HepG2 (cell line): ENCODE measurements around the gene ALOX15. TPM values are rescaled to one million over a fixed set of nuclear protein-coding genes. Genes with fewer than 3 reads are reported as not detected.

Experiments
- ATAC-seq: fragments of 200-7000 bp; cut with Tn5 transposase; 3 replicates; pipeline ENCODE4 v1.9.1; 2020; ENCODE audit warnings: mild to moderate bottlenecking, moderate library complexity
- BruUV-seq: library from RNA; stranded (reverse); fragments of 400-500 nt; replicated peaks from 2 replicates; lab custom pipeline; 2021; lab: Mats Ljungman, UMichigan
- CTCF ChIA-PET: fragments of 300-600 bp; formaldehyde crosslinking; extraction: SDS; loops from one replicate; lab custom pipeline; 2021; ENCODE audit warnings: low total read pairs, inconsistent platforms, low intra/inter-chr PET ratio; lab: Yijun Ruan, JAX
- POLR2A ChIA-PET: fragments of 350-600 bp; sonication (Branson Sonifier 250); formaldehyde crosslinking; loops from one replicate; lab custom pipeline; 2020; ENCODE audit warnings: antibody characterized with exemption, inconsistent platforms; lab: Yijun Ruan, JAX
- DNase-seq: peaks from one replicate; pipeline ENCODE4 v3.0.0-alpha.2; 2015; ENCODE audit warnings: low spot score
- FAIRE-seq: peaks from 3 replicates; lab custom pipeline; 2011; peaks lifted over from hg19 to GRCh38; lab: Jason Lieb, UNC
- H2AFZ ChIP-seq: one replicate; pipeline ENCODE4 v1.6.1; 2011; ENCODE audit warnings: low read length, inconsistent platforms
- H3K27ac ChIP-seq: fragments of 300-600 bp; 3 replicates; pipeline ENCODE4 v1.8.0; 2011; ENCODE audit warnings: mixed run types, mild to moderate bottlenecking, mixed read lengths, low read length, inconsistent platforms; ENCODE audit not compliant: insufficient read depth; ENCODE audit errors: extremely low read length
- H3K27me3 ChIP-seq, 2 experiments: fragments of 200-600 bp in 1 of 2; 2 replicates in 1 of 2; 3 replicates in 1 of 2; pipeline versions ENCODE4 v1.6.0 to v1.8.0; 2011; ENCODE audit warnings: low read length in 2 of 2, mild to moderate bottlenecking in 2 of 2, moderate library complexity in 2 of 2, inconsistent platforms in 1 of 2; ENCODE audit not compliant: insufficient read depth in 2 of 2, control insufficient read depth in 1 of 2
- H3K36me3 ChIP-seq, 2 experiments: fragments of 200-600 bp in 1 of 2; replicated peaks in 1 of 2; 2 replicates in 1 of 2; 3 replicates in 1 of 2; pipeline versions ENCODE4 v1.5.1 to v1.8.0; 2011; ENCODE audit warnings: low read length in 2 of 2, inconsistent platforms in 1 of 2; ENCODE audit not compliant: insufficient read depth in 2 of 2, control insufficient read depth in 1 of 2
- H3K4me1 ChIP-seq: 2 replicates; pipeline ENCODE4 v1.5.1; 2012; ENCODE audit warnings: low read length, inconsistent platforms; ENCODE audit not compliant: insufficient read depth
- H3K4me2 ChIP-seq: 2 replicates; pipeline ENCODE4 v1.6.0; 2011; ENCODE audit warnings: low read depth, low read length, inconsistent platforms
- H3K4me3 ChIP-seq, 3 experiments: fragments of 200-600 bp in 1 of 3; sonication (generic), shearing (Covaris generic) in 1 of 3; replicated peaks in 1 of 3; 2 replicates each; pipeline ENCODE4 v1.5.1; 2011 to 2016; ENCODE audit warnings: low read length in 3 of 3, inconsistent platforms in 2 of 3, low read depth in 2 of 3, mild to moderate bottlenecking in 2 of 3, control low read depth in 1 of 3, mixed read lengths in 1 of 3; ENCODE audit not compliant: insufficient read depth in 1 of 3
- H3K79me2 ChIP-seq: one replicate; pipeline ENCODE4 v1.6.1; 2011; ENCODE audit warnings: low read length, inconsistent platforms; ENCODE audit not compliant: insufficient read depth
- H3K9ac ChIP-seq: 2 replicates; pipeline ENCODE4 v1.6.0; 2011; ENCODE audit warnings: mild to moderate bottlenecking, low read depth, low read length, inconsistent platforms; ENCODE audit not compliant: insufficient read depth
- H3K9me3 ChIP-seq: 2 replicates; pipeline ENCODE4 v1.5.1; 2012; ENCODE audit warnings: mild to moderate bottlenecking, low read length
- H4K20me1 ChIP-seq: 2 replicates; pipeline ENCODE4 v1.6.0; 2011; ENCODE audit warnings: inconsistent platforms, mild to moderate bottlenecking, low read length, moderate library complexity; ENCODE audit not compliant: insufficient read depth
- ATF7-NPFF ChIP-seq: sonication (generic); formaldehyde crosslinking; IDR thresholded peaks from 2 replicates; pipeline ENCODE4 v1.8.1; 2023; ENCODE audit warnings: mild to moderate bottlenecking, low read depth, missing genetic modification reagents, moderate library complexity
- BRF2 ChIP-seq: sonication (generic); formaldehyde crosslinking; IDR thresholded peaks from 2 replicates; pipeline ENCODE4 v1.8.1; 2022; ENCODE audit warnings: mild to moderate bottlenecking, missing genetic modification reagents
- DPF2 ChIP-seq: sonication (generic); formaldehyde crosslinking; IDR thresholded peaks from 2 replicates; pipeline ENCODE4 v1.4.0; 2020; ENCODE audit warnings: mild to moderate bottlenecking, low read depth, missing genetic modification reagents, borderline replicate concordance
- EP300 ChIP-seq, 3 experiments: sonication (generic) in 1 of 3; formaldehyde crosslinking in 1 of 3; IDR thresholded peaks; 2 replicates each; pipeline versions ENCODE4 v1.5.1 to v1.6.1; 2011 to 2020; ENCODE audit warnings: low read depth in 2 of 3, low read length in 2 of 3, borderline replicate concordance in 1 of 3, improper control_type of control experiment in 1 of 3, mild to moderate bottlenecking in 1 of 3, missing genetic modification reagents in 1 of 3, moderate library complexity in 1 of 3
- FOXA3 ChIP-seq: IDR thresholded peaks from 2 replicates; pipeline ENCODE4 v1.6.1; 2016; ENCODE audit warnings: missing genetic modification reagents, missing compliant biosample characterization
- FOXM1 ChIP-seq: sonication (generic); formaldehyde crosslinking; IDR thresholded peaks from 2 replicates; pipeline ENCODE4 v1.5.0; 2020; ENCODE audit warnings: missing genetic modification reagents
- HMG20B ChIP-seq: conservative IDR thresholded peaks from 2 replicates; pipeline ENCODE4 v1.6.1; 2016; ENCODE audit warnings: missing genetic modification reagents, missing compliant biosample characterization
- HNF4A ChIP-seq: sonication (generic); formaldehyde crosslinking; IDR thresholded peaks from 2 replicates; pipeline ENCODE4 v1.4.0; 2020; ENCODE audit warnings: missing genetic modification reagents
- MED13 ChIP-seq: sonication (generic); formaldehyde crosslinking; IDR thresholded peaks from 2 replicates; pipeline ENCODE4 v1.5.0; 2020; ENCODE audit warnings: missing genetic modification reagents
- MLLT10 ChIP-seq: sonication (generic); formaldehyde crosslinking; IDR thresholded peaks from 2 replicates; pipeline ENCODE4 v1.4.0; 2020; ENCODE audit warnings: missing genetic modification reagents
- NR2F6 ChIP-seq, 2 experiments: IDR thresholded peaks; 2 replicates each; pipeline ENCODE4 v1.6.1; 2016; ENCODE audit warnings: antibody characterized with exemption in 1 of 2, mild to moderate bottlenecking in 1 of 2
- ONECUT2 ChIP-seq: sonication (generic); formaldehyde crosslinking; IDR thresholded peaks from 2 replicates; pipeline ENCODE4 v1.4.0; 2020; ENCODE audit warnings: missing genetic modification reagents
- PHF21A ChIP-seq: sonication (generic); formaldehyde crosslinking; IDR thresholded peaks from 2 replicates; pipeline ENCODE4 v1.5.0; 2020; ENCODE audit warnings: mild to moderate bottlenecking, missing genetic modification reagents
- ZBTB10 ChIP-seq: sonication (generic); formaldehyde crosslinking; IDR thresholded peaks from 2 replicates; pipeline ENCODE4 v1.4.0; 2020; ENCODE audit warnings: missing genetic modification reagents, borderline replicate concordance
- ZFP36L2 ChIP-seq: sonication (generic); formaldehyde crosslinking; IDR thresholded peaks from 2 replicates; pipeline ENCODE4 v1.4.0; 2020; ENCODE audit warnings: missing genetic modification reagents
- ZNF343 ChIP-seq: sonication (generic); formaldehyde crosslinking; IDR thresholded peaks from 2 replicates; pipeline ENCODE4 v1.4.0; 2020; ENCODE audit warnings: mild to moderate bottlenecking, missing genetic modification reagents
- ZNF614 ChIP-seq: IDR thresholded peaks from 2 replicates; pipeline ENCODE4 v1.6.1; 2018; ENCODE audit warnings: missing biosample characterization, missing genetic modification reagents, inconsistent platforms, borderline replicate concordance
- ZNF710 ChIP-seq: sonication (generic); formaldehyde crosslinking; IDR thresholded peaks from 2 replicates; pipeline ENCODE4 v1.5.0; 2020; ENCODE audit warnings: mild to moderate bottlenecking, missing genetic modification reagents, borderline replicate concordance
- WGBS: methylation state at CpG from one replicate; pipeline ENCODE4 v1.1.6; 2017; ENCODE audit warnings: low lambda C conversion rate; 5-methylcytosine and 5-hydroxymethylcytosine counted together
- in situ Hi-C: cut with HindIII; loops from 2 replicates; pipeline ENCODE4 v1.10.0; 2017; ENCODE audit warnings: low pct_unique_long_range_greater_than_20kb; ENCODE audit not compliant: extremely low pct_ligation_motif_present
- intact Hi-C: fragments of 100-400 bp; cut with micrococcal nuclease; formaldehyde crosslinking; loops from one replicate; pipeline ENCODE4 v1.10.0; 2022; ENCODE audit not compliant: unreplicated experiment
- polyA plus RNA-seq, 8 experiments: library from polyadenylated mRNA; depleted of rRNA in 3 of 8; stranded (reverse) in 7 of 8; unstranded in 1 of 8; fragments of >200 nt; fragmentation: Illumina TruSeq in 4 of 8; extraction: Trizol in 4 of 8; gene quantifications; 2 replicates each; pipeline versions ENCODE4 v1.2.1 to v1.2.3, GENCODE V29; 2011 to 2016; ENCODE audit warnings: low read depth in 4 of 8, missing spikeins in 1 of 8, mixed read lengths in 1 of 8; ENCODE audit not compliant: insufficient read depth in 1 of 8
- total RNA-seq, 5 experiments: library from RNA; depleted of rRNA; stranded (reverse); fragments of >200 nt; fragmentation: Illumina TruSeq; extraction: Trizol; gene quantifications; 2 replicates each; pipeline ENCODE4 v1.2.3, GENCODE V29; 2016; ENCODE audit warnings: low read depth in 1 of 5

Gene ALOX15
- total and polyA plus RNA-seq, 2 of the 13 experiments (the other 11 are each of a cell fraction or from before 2014, with no cell fraction given) = 0.04 TPM; not detected in 1

- intact Hi-C loops = no loop called here
- Histone ChIP-seq H3K4me3 (no peak overlapping the region), H2AFZ (no peak overlapping the region), H3K27me3 (0 out of 5 replicates have a peak, but pooled peaks cover 0 to 6% of the 10 kb centered on the region in 2 experiments), H3K27ac (no peak overlapping the region), H3K79me2 (no peaks in the 10 kb centered on the region), H3K4me1 (peaks cover 36% of the 10 kb centered on the region), H4K20me1 (no peaks in the 10 kb centered on the region), H3K9ac (no peak overlapping the region), H3K36me3 (no peaks in the 10 kb centered on the region), H3K9me3 (no peaks in the 10 kb centered on the region), H3K4me2 (peak overlapping the region; percentile 41)
- in situ Hi-C loops = no loop called here
- WGBS = 0% methylated on average over 2 of the region's 2 CpGs
- DNase-seq = peak; percentile 94
- peak; percentile 97 for ATAC-seq
- CTCF ChIA-PET = no interaction called here
- BruUV-seq = no TSS peak
- POLR2A ChIA-PET = interaction anchor here (1.0 to 1.4 kb wide), 2 partner anchors 24 to 93 kb away, joined by 3 to 4 read pairs; partner anchors contain the start of gene MYBBP1A
- FAIRE-seq = peak; percentile 94
- TF ChIP-seq HMG20B (CRISPR knock-in tag) (0 out of 2 replicates have a peak, but pooled peaks have one; percentile 46), FOXA3 (CRISPR knock-in tag) (peak; percentile 78), ATF7-NPFF (no peak), ONECUT2 (CRISPR knock-in tag) (0 out of 2 replicates have a peak, but pooled peaks have one; percentile 49), NR2F6 (IDR thresholded peaks at IDR 0.05) (peak; percentile 53; the same call in 1 of the 2 replicates), NR2F6 (CRISPR knock-in tag; IDR thresholded peaks at IDR 0.05) (0 out of 2 replicates have a peak, but pooled peaks have one; percentile 14), ZNF710 (0 out of 2 replicates have a peak, but pooled peaks have one; percentile 37), EP300 (IDR thresholded peaks at IDR 0.05; ENCODE audit: low read depth in 2 of 2, low read length in 2 of 2) (peak in 1 of 2 experiments; percentile 63; a peak in 2 of 4 replicates), EP300 (CRISPR knock-in tag; IDR thresholded peaks at IDR 0.05; ENCODE audit: borderline replicate concordance) (no peak), ZNF614 (peak; percentile 41; the same call in 1 of the 2 replicates), BRF2 (CRISPR knock-in tag) (no peak), FOXM1 (CRISPR knock-in tag) (no peak), ZBTB10 (CRISPR knock-in tag) (0 out of 2 replicates have a peak, but pooled peaks have one; percentile 21), ZFP36L2 (CRISPR knock-in tag) (no peak), MED13 (CRISPR knock-in tag) (no peak), HNF4A (CRISPR knock-in tag) (peak; percentile 78), MLLT10 (CRISPR knock-in tag) (no peak), DPF2 (peak; percentile 47; the same call in 1 of the 2 replicates), ZNF343 (CRISPR knock-in tag) (no peak), PHF21A (CRISPR knock-in tag) (peak; percentile 41; the same call in 1 of the 2 replicates)
These were observed 7.3 kb upstream of the ALOX15 start for GRCh38 chr17:4648741-4649140.
